PC-3 (cell line): ENCODE data around the gene MYO5A.

Experiments
- CTCF ChIP-seq: fragments of 300-600 bp; sonication (generic); conservative IDR thresholded peaks from 2 replicates; pipeline ENCODE4 v1.5.1; 2017; ENCODE audit warnings: antibody characterized with exemption, low read depth, mild to moderate bottlenecking, low read length
- EZH2phosphoT487 ChIP-seq: fragments of 300-600 bp; sonication (generic); IDR thresholded peaks from 2 replicates; pipeline ENCODE4 v1.6.1; 2018; ENCODE audit warnings: mild to moderate bottlenecking, antibody characterized with exemption, low read length, borderline replicate concordance

GRCh38 chr15:52329150-52329549, 199.5 kb downstream of the MYO5A start:
- no peak for TF ChIP-seq CTCF
- TF ChIP-seq EZH2phosphoT487 = no peak
